ENCODE measurements around the gene USP17L24. TPM values are rescaled to one million over a fixed set of nuclear protein-coding genes. Genes with fewer than 3 reads are reported as not detected.

Gene USP17L24, protein sequence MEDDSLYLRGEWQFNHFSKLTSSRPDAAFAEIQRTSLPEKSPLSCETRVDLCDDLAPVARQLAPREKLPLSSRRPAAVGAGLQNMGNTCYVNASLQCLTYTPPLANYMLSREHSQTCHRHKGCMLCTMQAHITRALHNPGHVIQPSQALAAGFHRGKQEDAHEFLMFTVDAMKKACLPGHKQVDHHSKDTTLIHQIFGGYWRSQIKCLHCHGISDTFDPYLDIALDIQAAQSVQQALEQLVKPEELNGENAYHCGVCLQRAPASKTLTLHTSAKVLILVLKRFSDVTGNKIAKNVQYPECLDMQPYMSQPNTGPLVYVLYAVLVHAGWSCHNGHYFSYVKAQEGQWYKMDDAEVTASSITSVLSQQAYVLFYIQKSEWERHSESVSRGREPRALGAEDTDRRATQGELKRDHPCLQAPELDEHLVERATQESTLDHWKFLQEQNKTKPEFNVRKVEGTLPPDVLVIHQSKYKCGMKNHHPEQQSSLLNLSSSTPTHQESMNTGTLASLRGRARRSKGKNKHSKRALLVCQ
- total RNA-seq, result not detected in 2 replicates

DNA sequence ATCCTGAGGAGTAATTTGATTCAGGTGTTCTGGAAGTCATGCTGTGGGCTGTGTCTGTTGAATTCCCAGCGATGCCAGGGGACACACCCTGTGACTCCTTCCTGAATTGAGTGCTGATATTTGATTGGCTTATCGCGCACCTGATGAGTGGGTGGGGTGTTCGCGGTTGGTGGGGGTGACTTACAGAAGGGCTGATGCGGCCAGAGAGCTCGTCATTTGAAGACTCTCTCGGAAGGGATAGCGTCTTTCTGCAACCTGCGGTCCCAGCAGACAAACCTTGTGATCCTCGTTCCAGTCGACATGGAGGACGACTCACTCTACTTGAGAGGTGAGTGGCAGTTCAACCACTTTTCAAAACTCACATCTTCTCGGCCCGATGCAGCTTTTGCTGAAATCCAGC is at the start of gene USP17L24:
USP17L24 (plus strand) TSS at position 301 of the 400 bp plus-strand sequence; CDS start at position 301, 0 bp downstream.

DNA sequence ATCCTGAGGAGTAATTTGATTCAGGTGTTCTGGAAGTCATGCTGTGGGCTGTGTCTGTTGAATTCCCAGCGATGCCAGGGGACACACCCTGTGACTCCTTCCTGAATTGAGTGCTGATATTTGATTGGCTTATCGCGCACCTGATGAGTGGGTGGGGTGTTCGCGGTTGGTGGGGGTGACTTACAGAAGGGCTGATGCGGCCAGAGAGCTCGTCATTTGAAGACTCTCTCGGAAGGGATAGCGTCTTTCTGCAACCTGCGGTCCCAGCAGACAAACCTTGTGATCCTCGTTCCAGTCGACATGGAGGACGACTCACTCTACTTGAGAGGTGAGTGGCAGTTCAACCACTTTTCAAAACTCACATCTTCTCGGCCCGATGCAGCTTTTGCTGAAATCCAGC is 4.6 kb downstream of the USP17L24 start, which contains the start of gene USP17L25:
USP17L25 (plus strand) TSS at position 301 of the 400 bp plus-strand sequence; CDS start at position 301, 0 bp downstream.

DNA sequence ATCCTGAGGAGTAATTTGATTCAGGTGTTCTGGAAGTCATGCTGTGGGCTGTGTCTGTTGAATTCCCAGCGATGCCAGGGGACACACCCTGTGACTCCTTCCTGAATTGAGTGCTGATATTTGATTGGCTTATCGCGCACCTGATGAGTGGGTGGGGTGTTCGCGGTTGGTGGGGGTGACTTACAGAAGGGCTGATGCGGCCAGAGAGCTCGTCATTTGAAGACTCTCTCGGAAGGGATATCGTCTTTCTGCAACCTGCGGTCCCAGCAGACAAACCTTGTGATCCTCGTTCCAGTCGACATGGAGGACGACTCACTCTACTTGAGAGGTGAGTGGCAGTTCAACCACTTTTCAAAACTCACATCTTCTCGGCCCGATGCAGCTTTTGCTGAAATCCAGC is 9.4 kb downstream of the USP17L24 start, which contains the start of gene USP17L26:
USP17L26 (plus strand) TSS at position 301 of the 400 bp plus-strand sequence; CDS start at position 301, 0 bp downstream.

DNA sequence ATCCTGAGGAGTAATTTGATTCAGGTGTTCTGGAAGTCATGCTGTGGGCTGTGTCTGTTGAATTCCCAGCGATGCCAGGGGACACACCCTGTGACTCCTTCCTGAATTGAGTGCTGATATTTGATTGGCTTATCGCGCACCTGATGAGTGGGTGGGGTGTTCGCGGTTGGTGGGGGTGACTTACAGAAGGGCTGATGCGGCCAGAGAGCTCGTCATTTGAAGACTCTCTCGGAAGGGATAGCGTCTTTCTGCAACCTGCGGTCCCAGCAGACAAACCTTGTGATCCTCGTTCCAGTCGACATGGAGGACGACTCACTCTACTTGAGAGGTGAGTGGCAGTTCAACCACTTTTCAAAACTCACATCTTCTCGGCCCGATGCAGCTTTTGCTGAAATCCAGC is 14.1 kb downstream of the USP17L24 start, which contains the start of gene USP17L5:
USP17L5 (plus strand) TSS at position 301 of the 400 bp plus-strand sequence; CDS start at position 301, 0 bp downstream.

DNA sequence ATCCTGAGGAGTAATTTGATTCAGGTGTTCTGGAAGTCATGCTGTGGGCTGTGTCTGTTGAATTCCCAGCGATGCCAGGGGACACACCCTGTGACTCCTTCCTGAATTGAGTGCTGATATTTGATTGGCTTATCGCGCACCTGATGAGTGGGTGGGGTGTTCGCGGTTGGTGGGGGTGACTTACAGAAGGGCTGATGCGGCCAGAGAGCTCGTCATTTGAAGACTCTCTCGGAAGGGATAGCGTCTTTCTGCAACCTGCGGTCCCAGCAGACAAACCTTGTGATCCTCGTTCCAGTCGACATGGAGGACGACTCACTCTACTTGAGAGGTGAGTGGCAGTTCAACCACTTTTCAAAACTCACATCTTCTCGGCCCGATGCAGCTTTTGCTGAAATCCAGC is 18.9 kb downstream of the USP17L24 start, which contains the start of gene USP17L27:
USP17L27 (plus strand) TSS at position 301 of the 400 bp plus-strand sequence; CDS start at position 301, 0 bp downstream.

DNA sequence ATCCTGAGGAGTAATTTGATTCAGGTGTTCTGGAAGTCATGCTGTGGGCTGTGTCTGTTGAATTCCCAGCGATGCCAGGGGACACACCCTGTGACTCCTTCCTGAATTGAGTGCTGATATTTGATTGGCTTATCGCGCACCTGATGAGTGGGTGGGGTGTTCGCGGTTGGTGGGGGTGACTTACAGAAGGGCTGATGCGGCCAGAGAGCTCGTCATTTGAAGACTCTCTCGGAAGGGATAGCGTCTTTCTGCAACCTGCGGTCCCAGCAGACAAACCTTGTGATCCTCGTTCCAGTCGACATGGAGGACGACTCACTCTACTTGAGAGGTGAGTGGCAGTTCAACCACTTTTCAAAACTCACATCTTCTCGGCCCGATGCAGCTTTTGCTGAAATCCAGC is 23.6 kb downstream of the USP17L24 start, which contains the start of gene USP17L28:
USP17L28 (plus strand) TSS at position 301 of the 400 bp plus-strand sequence; CDS start at position 301, 0 bp downstream.

DNA sequence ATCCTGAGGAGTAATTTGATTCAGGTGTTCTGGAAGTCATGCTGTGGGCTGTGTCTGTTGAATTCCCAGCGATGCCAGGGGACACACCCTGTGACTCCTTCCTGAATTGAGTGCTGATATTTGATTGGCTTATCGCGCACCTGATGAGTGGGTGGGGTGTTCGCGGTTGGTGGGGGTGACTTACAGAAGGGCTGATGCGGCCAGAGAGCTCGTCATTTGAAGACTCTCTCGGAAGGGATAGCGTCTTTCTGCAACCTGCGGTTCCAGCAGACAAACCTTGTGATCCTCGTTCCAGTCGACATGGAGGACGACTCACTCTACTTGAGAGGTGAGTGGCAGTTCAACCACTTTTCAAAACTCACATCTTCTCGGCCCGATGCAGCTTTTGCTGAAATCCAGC is 28.4 kb downstream of the USP17L24 start, which contains the start of gene USP17L29:
USP17L29 (plus strand) TSS at position 301 of the 400 bp plus-strand sequence; CDS start at position 301, 0 bp downstream.

DNA sequence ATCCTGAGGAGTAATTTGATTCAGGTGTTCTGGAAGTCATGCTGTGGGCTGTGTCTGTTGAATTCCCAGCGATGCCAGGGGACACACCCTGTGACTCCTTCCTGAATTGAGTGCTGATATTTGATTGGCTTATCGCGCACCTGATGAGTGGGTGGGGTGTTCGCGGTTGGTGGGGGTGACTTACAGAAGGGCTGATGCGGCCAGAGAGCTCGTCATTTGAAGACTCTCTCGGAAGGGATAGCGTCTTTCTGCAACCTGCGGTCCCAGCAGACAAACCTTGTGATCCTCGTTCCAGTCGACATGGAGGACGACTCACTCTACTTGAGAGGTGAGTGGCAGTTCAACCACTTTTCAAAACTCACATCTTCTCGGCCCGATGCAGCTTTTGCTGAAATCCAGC is 37.9 kb downstream of the USP17L24 start, which contains the start of gene USP17L30:
USP17L30 (plus strand) TSS at position 301 of the 400 bp plus-strand sequence; CDS start at position 301, 0 bp downstream.

Other genes starting within 250 kb of the USP17L24 start
- not detected in 2 replicates for gene FAM90A26, start 154.8 kb upstream of the USP17L24 start, total RNA-seq
- gene USP17L10, start 114.5 kb upstream of the USP17L24 start, total RNA-seq, result not detected in 2 replicates
- gene USP17L11, start 109.8 kb upstream of the USP17L24 start, total RNA-seq, result not detected in 2 replicates
- not detected in 2 replicates for gene USP17L12, start 105.0 kb upstream of the USP17L24 start, total RNA-seq
- not detected in 2 replicates for gene USP17L13, start 100.3 kb upstream of the USP17L24 start, total RNA-seq
- not detected in 2 replicates for gene USP17L15, start 90.8 kb upstream of the USP17L24 start, total RNA-seq
- not detected in 2 replicates for gene USP17L17, start 81.3 kb upstream of the USP17L24 start, total RNA-seq
- not detected in 2 replicates for gene USP17L18, start 76.5 kb upstream of the USP17L24 start, total RNA-seq
- gene USP17L19, start 71.8 kb upstream of the USP17L24 start, total RNA-seq, result not detected in 2 replicates
- not detected in 2 replicates for gene USP17L20, start 67.0 kb upstream of the USP17L24 start, total RNA-seq
- gene USP17L21, start 62.3 kb upstream of the USP17L24 start, total RNA-seq, result not detected in 2 replicates
- not detected in 2 replicates for gene USP17L22, start 57.5 kb upstream of the USP17L24 start, total RNA-seq
- not detected in 2 replicates for gene USP17L25, start 4.7 kb downstream of the USP17L24 start, total RNA-seq
- not detected in 2 replicates for gene USP17L26, start 9.5 kb downstream of the USP17L24 start, total RNA-seq
- not detected in 2 replicates for gene USP17L5, start 14.2 kb downstream of the USP17L24 start, total RNA-seq
- gene USP17L27, start 19.0 kb downstream of the USP17L24 start, total RNA-seq, result not detected in 2 replicates
- gene USP17L28, start 23.7 kb downstream of the USP17L24 start, total RNA-seq, result not detected in 2 replicates
- gene USP17L29, start 28.5 kb downstream of the USP17L24 start, total RNA-seq, result not detected in 2 replicates
- gene USP17L30, start 38.0 kb downstream of the USP17L24 start, total RNA-seq, result not detected in 2 replicates
- gene DEFB131A, start 119.2 kb downstream of the USP17L24 start, total RNA-seq, result not detected in 2 replicates